Stomach (tissue), 9 donors: ENCODE data around the gene PACC1. TPM values are rescaled to one million over a fixed set of nuclear protein-coding genes. Genes with fewer than 3 reads are reported as not detected.
A peak's percentile ranks its signal among the peaks of the same experiment; 100 is the strongest.

Experiments used
- DNase-seq, 2 donors: peaks; one replicate each; pipeline versions ENCODE4 v3.0.0 to v3.0.0-alpha.2; 2013 to 2019
- H3K27ac ChIP-seq, 5 donors: fragments of 200-600 bp in 4 of 5; sonication (generic) in 4 of 5; one replicate each; pipeline ENCODE4 v1.5.1; 2013 to 2019; ENCODE audit warnings: mild to moderate bottlenecking in 1 of 5, moderate library complexity in 1 of 5
- H3K27me3 ChIP-seq, 3 donors: fragments of 200-600 bp; sonication (generic); one replicate each; pipeline ENCODE4 v1.5.1; 2017 to 2019; ENCODE audit warnings: mixed run types in 1 of 3
- H3K36me3 ChIP-seq, 4 donors: fragments of 200-600 bp; sonication (generic); 1 replicate in 3 of 4; 2 replicates in 1 of 4; pipeline ENCODE4 v1.5.1; 2016 to 2019
- H3K4me1 ChIP-seq, 4 donors: fragments of 200-600 bp; sonication (generic); one replicate each; pipeline ENCODE4 v1.5.1; 2016 to 2019
- H3K4me3 ChIP-seq, 4 donors: fragments of 200-600 bp; sonication (generic) in 3 of 4; one replicate each; pipeline ENCODE4 v1.5.1; 2016 to 2019; ENCODE audit warnings: mild to moderate bottlenecking in 1 of 4
- H3K9me3 ChIP-seq, 4 donors: fragments of 200-600 bp; sonication (generic); one replicate each; pipeline ENCODE4 v1.5.1; 2016 to 2019
- EP300 ChIP-seq: sonication (generic); formaldehyde crosslinking; IDR thresholded peaks from one replicate; pipeline ENCODE4 v1.6.1; 2017; ENCODE audit warnings: antibody characterized with exemption
- POLR2A ChIP-seq, 4 donors: fragments of 450-650 bp; IDR thresholded peaks; one replicate each; pipeline ENCODE4 v1.6.1; 2016; ENCODE audit warnings: antibody characterized with exemption in 4 of 4, control low read depth in 2 of 4, mild to moderate bottlenecking in 1 of 4, moderate library complexity in 1 of 4
- POLR2AphosphoS5 ChIP-seq, 3 donors: sonication (generic); formaldehyde crosslinking; IDR thresholded peaks; one replicate each; pipeline ENCODE4 v1.6.1; 2016; ENCODE audit warnings: antibody characterized with exemption in 3 of 3
- WGBS, 5 donors: extraction: QIAGEN DNeasy Blood & Tissue Kit in 3 of 5; methylation state at CpG; one replicate each; pipeline versions ENCODE4 v1.1.5 to v1.1.7; 2013 to 2018; 5-methylcytosine and 5-hydroxymethylcytosine counted together
- intact Hi-C: fragments of 100-400 bp; cut with DNase I; formaldehyde crosslinking; loops from one replicate; pipeline ENCODE4 v1.15.1; 2023; ENCODE audit warnings: low total_unique reads
- polyA plus RNA-seq, 3 donors: library from polyadenylated mRNA; stranded (reverse); fragments of 200-250 nt; gene quantifications; one replicate each; pipeline ENCODE4 v1.2.3, GENCODE V29; 2013
- total RNA-seq, 5 donors: library from RNA; depleted of rRNA; stranded (reverse); fragments of >200 nt; gene quantifications; one replicate each; pipeline versions ENCODE4 v1.1.0 to v1.2.3, GENCODE V29; 2014 to 2016
- TF ChIP-seq, protein P1 (sequence below), 7 experiments: fragments of 450-650 bp in 4 of 7; fragments of 200-600 bp in 3 of 7; sonication (generic) in 3 of 7; IDR thresholded peaks; one replicate each; pipeline ENCODE4 v1.5.1; 2016 to 2019; ENCODE audit warnings: antibody characterized with exemption in 7 of 7, control low read depth in 2 of 7, mild to moderate bottlenecking in 1 of 7
- donor health status: healthy with polysubstance abuse.
- donor health status: Bipolar disorder and iron deficiency.
- donor health status: healthy.

The PACC1 gene
- total and polyA plus RNA-seq, 8 donors: 0.58 to 6.4 (median 2.0) TPM

DNA sequence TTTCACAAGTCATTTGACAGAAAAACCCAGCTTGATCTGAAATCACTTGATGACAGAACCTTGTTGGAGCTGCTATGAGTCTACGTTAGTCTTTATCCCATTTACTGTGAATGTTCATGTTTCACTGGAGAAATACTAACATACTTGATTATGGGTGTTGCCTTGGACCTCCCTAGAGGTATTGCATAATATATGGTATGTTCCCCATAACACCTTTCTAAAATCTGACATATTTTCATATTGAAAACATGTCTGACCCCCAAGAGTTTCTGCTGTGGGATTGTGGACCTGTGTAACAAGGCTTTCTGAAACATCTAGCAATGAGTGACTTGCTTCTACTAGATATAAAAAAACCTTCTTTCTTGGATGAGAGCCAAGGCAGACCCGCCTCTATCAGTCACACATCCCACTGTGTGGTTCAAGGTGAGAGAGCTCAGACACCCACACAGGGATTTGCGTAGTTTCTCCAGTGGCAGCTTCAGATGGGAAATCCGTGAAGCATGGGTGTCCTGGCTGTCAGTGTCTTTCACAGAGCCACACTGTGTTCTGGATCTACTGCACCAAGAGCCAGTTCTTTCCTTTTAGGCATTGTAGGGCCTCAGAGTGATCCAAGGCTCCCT is 22.6 kb upstream of the PACC1 start:
- Histone ChIP-seq H3K27me3 (no peaks in the 10 kb centered on the region), H3K4me3 (no peak overlapping the region), H3K4me1 (peaks cover 9 to 28% (median 20%) of the 10 kb centered on the region in 4 donors), H3K9me3 (no peaks in the 10 kb centered on the region), H3K27ac (no peak overlapping the region), H3K36me3 (no peaks in the 10 kb centered on the region)
- DNase-seq: no peak
- WGBS, 5 donors: 80 to 91% (median 89%) methylated on average over 4 of the region's 4 CpGs
- TF ChIP-seq POLR2A (IDR thresholded peaks at IDR 0.05) (no peak), EP300 (no peak), POLR2AphosphoS5 (IDR thresholded peaks at IDR 0.05) (no peak)
- TF ChIP-seq, protein P1, sequence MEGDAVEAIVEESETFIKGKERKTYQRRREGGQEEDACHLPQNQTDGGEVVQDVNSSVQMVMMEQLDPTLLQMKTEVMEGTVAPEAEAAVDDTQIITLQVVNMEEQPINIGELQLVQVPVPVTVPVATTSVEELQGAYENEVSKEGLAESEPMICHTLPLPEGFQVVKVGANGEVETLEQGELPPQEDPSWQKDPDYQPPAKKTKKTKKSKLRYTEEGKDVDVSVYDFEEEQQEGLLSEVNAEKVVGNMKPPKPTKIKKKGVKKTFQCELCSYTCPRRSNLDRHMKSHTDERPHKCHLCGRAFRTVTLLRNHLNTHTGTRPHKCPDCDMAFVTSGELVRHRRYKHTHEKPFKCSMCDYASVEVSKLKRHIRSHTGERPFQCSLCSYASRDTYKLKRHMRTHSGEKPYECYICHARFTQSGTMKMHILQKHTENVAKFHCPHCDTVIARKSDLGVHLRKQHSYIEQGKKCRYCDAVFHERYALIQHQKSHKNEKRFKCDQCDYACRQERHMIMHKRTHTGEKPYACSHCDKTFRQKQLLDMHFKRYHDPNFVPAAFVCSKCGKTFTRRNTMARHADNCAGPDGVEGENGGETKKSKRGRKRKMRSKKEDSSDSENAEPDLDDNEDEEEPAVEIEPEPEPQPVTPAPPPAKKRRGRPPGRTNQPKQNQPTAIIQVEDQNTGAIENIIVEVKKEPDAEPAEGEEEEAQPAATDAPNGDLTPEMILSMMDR (IDR thresholded peaks at IDR 0.05): no peak
- intact Hi-C loops: no loop called here

DNA sequence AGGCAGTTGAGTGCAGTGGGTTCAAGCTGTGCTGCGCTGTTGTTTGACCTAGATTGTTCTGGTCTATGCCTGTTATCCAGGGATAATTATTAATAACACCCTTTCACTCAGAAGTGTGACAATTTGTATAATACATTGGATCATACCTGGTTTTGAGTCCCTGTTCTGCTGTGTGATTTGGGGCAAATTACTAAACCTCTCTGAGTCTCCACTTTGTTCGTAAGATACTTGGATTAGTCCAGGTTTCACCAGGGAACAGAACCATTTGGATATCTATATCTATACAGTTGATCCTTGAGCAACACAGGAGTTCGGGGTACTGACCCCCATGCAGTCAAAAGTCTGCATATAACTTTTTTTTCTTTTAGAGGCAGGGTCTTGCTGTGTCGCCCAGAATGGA is 20.3 kb upstream of the PACC1 start:
- H3K27me3 ChIP-seq: no peaks in the 10 kb centered on the region
- 92 to 100% (median 97%) methylated on average over 4 of the region's 4 CpGs for WGBS, 5 donors
- H3K4me1 ChIP-seq: peaks cover 15 to 35% (median 23%) of the 10 kb centered on the region in 4 donors
- DNase-seq: no peak
- H3K9me3 ChIP-seq: no peaks in the 10 kb centered on the region
- no peak for TF ChIP-seq POLR2A (IDR thresholded peaks at IDR 0.05)
- TF ChIP-seq POLR2AphosphoS5 (IDR thresholded peaks at IDR 0.05): no peak
- TF ChIP-seq, protein P1 (IDR thresholded peaks at IDR 0.05): no peak
- TF ChIP-seq EP300: no peak
- intact Hi-C loops: no loop called here
- H3K36me3 ChIP-seq: no peaks in the 10 kb centered on the region
- no peak overlapping the region for H3K27ac ChIP-seq
- H3K4me3 ChIP-seq: no peak overlapping the region

DNA sequence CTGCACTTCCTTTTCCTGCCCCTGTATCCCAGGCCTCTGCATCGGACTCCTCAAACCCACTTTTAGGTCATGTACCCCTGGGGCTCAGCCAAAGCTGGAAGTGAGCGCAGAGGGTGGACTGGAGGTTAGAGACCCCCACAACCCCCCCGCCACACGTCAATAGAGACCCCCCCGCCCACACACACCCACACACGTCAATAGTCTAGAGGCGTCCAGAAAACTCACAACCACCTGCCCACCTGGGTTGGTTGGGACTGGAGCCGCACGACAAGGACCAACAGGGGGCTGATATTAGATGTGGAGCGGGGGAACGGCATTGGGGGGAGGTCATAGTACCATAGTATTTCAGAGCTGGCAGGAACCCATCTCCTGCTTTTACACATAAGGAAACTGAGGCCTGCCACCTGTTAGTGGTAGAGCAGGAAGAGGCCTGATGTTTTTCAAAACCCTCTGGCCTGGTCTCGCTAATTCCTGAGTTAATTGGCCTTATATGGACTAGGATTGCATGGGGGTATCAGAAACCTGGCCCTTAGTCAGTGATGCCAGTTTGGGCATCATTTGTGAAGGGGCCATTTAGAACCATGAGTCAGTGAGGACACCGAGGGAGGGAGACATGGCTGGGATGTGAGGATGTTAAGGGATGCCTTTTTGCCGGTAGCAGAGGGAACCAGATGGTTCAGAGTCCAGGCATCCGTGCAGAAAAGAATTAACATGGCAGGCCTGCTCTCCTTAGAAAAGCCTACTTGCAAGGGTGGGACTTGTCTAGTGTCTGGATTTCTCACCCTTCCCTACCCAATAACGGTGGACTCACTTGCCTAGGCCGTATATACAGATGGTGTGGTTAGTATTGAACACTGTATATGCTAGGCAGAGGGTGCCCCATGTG is 19.1 kb upstream of the PACC1 start:
- Histone ChIP-seq H3K4me3 (peak overlapping the region; percentile 84 to 93 (median 92)), H3K4me1 (peaks cover 15 to 35% (median 23%) of the 10 kb centered on the region in 4 donors), H3K27me3 (no peaks in the 10 kb centered on the region), H3K27ac (peak overlapping the region; percentile 77 to 92 (median 86)), H3K36me3 (no peaks in the 10 kb centered on the region), H3K9me3 (no peaks in the 10 kb centered on the region)
- intact Hi-C loops: no loop called here
- 55 to 70% (median 58%) methylated on average over 16 to 17 of the region's 17 CpGs for WGBS, 5 donors
- DNase-seq: no peak
- TF ChIP-seq POLR2A (IDR thresholded peaks at IDR 0.05) (no peak), EP300 (no peak), POLR2AphosphoS5 (IDR thresholded peaks at IDR 0.05) (no peak)
- TF ChIP-seq, protein P1 (IDR thresholded peaks at IDR 0.05): no peak

DNA sequence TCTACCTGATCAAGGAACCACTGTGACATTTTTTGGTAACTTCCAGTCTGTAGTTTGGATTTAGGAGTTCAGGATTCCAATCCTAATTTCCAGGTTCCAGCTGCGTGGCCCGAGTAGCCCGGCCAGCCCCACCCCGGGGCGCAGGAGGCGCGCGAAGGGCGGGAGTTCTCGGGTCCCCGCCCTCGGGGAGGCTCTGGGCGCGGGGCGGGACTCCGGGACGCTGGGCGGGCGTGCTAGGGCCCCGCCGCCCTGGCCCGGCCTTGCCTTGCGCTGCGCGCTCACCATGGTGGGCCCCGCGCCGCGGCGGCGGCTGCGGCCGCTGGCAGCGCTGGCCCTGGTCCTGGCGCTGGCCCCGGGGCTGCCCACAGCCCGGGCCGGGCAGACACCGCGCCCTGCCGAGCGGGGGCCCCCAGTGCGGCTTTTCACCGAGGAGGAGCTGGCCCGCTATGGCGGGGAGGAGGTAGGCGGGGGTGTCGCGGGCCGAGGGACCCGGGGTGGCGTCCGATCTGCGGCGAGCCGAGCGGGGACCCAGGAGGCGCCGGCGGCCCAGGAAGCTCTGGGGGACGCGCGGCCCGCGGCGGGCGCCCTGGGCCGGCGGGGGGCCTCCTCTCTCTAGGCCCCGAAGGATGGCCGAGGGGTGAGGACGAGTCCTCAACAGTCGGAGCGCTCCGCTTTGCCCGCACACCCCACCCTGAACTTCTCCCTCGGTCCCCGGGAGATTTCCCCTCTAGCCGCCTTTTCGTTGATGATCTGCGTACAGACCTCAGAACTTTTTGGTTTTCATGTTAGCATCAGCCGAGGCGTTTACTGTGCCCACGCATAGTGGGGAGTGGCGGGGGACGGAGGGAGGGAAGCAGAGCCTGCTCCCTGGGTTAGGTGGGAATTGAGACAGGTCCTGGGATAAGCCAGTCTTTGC is 18.2 kb upstream of the PACC1 start, which contains the start of gene NENF:
TSS of gene NENF (plus strand) at position 260 of the 916 bp plus-strand sequence. CDS start at position 284, 24 bp downstream.
- Histone ChIP-seq H3K36me3 (no peaks in the 10 kb centered on the region), H3K9me3 (no peaks in the 10 kb centered on the region), H3K27me3 (no peaks in the 10 kb centered on the region), H3K4me3 (peak within 1 kb of the TSS; percentile 84 to 93 (median 92)), H3K4me1 (peaks cover 15 to 35% (median 23%) of the 10 kb centered on the region in 4 donors), H3K27ac (peak within 1 kb of the TSS; percentile 77 to 92 (median 86))
- DNase-seq: peak; percentile 88 to 95
- intact Hi-C loops: no loop called here
- TF ChIP-seq POLR2A (IDR thresholded peaks at IDR 0.05) (no peak), POLR2AphosphoS5 (IDR thresholded peaks at IDR 0.05) (peak; percentile 11 to 75 (median 65))
- WGBS, 5 donors: 1 to 2% (median 1%) methylated on average over 33 to 86 of the region's 86 CpGs
